Measurements from ENCODE around the gene MPLKIP. TPM values are rescaled to one million over a fixed set of nuclear protein-coding genes. Genes with fewer than 3 reads are reported as not detected.
"Not testable (repeated sequence)": the region's sequence is repeated elsewhere in the genome, so short reads cannot be mapped to it uniquely, and the experiment has no call there.

The MPLKIP gene
- total RNA-seq, 1 experiment from 2014 or later: 43.8 TPM

GRCh38 chr7:40175725-40176510 is 41.5 kb upstream of the MPLKIP start:
- H3K9me3 ChIP-seq (ENCODE audit: low read depth, low read length, poor library complexity, severe bottlenecking): no peaks in the 10 kb centered on the region
- no peaks in the 10 kb centered on the region for H3K4me1 ChIP-seq (ENCODE audit: insufficient read depth, low read length, poor library complexity, severe bottlenecking)
- POLR2A ChIA-PET (ENCODE audit: low non-redundant PET): no interaction called here
- no peak for TF ChIP-seq EZH2 (IDR thresholded peaks at IDR 0.05; ENCODE audit: borderline replicate concordance, low read depth, low read length, poor library complexity, severe bottlenecking)
- TF ChIP-seq, protein P1, sequence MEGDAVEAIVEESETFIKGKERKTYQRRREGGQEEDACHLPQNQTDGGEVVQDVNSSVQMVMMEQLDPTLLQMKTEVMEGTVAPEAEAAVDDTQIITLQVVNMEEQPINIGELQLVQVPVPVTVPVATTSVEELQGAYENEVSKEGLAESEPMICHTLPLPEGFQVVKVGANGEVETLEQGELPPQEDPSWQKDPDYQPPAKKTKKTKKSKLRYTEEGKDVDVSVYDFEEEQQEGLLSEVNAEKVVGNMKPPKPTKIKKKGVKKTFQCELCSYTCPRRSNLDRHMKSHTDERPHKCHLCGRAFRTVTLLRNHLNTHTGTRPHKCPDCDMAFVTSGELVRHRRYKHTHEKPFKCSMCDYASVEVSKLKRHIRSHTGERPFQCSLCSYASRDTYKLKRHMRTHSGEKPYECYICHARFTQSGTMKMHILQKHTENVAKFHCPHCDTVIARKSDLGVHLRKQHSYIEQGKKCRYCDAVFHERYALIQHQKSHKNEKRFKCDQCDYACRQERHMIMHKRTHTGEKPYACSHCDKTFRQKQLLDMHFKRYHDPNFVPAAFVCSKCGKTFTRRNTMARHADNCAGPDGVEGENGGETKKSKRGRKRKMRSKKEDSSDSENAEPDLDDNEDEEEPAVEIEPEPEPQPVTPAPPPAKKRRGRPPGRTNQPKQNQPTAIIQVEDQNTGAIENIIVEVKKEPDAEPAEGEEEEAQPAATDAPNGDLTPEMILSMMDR (conservative IDR thresholded peaks at IDR 0.05; ENCODE audit: low read depth, low read length): no peak
- CTCF ChIA-PET: no interaction called here
- H3K27ac ChIP-seq (ENCODE audit: low read depth, low read length, poor library complexity, severe bottlenecking): no peak overlapping the region
- intact Hi-C loops (cut with micrococcal nuclease; ENCODE audit: unreplicated experiment): no loop called here
- H3K4me3 ChIP-seq (ENCODE audit: low read depth, low read length, poor library complexity, severe bottlenecking): no peak overlapping the region
- no TSS peak for BruUV-seq (replicated peaks)
- no peaks in the 10 kb centered on the region for H3K36me3 ChIP-seq (ENCODE audit: insufficient read depth, low read length, poor library complexity, severe bottlenecking)
- DNase-seq (ENCODE audit: low spot score): no peak
- no peaks in the 10 kb centered on the region for H3K27me3 ChIP-seq (replicated peaks; ENCODE audit: insufficient read depth, low read depth, low read length, poor library complexity)

DNA sequence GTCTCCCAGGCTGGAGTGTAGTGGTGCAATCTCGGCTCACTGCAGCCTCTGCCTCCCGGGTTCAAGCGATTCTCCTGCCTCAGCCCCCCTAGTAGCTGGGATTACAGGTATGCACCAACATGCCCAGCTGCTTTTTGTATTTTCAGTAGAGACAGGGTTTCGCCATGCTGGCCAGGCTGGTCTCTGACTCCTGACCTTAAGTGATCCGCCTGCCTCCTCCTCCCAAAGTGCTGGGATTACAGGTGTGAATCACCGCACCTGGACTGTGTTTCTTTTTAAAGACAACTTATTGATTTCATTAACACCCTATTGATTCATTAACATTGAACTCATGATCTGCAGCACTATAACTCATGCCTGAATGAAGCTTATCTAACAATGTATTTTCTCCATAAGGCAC is 40.8 kb upstream of the MPLKIP start:
- H3K9me3 ChIP-seq (ENCODE audit: low read depth, low read length, poor library complexity, severe bottlenecking); intact Hi-C loops (cut with micrococcal nuclease; ENCODE audit: unreplicated experiment); H3K27me3 ChIP-seq (replicated peaks; ENCODE audit: insufficient read depth, low read depth, low read length, poor library complexity); BruUV-seq (replicated peaks); H3K4me1 ChIP-seq (ENCODE audit: insufficient read depth, low read length, poor library complexity, severe bottlenecking); H3K36me3 ChIP-seq (ENCODE audit: insufficient read depth, low read length, poor library complexity, severe bottlenecking); DNase-seq (ENCODE audit: low spot score); CTCF ChIA-PET; H3K27ac ChIP-seq (ENCODE audit: low read depth, low read length, poor library complexity, severe bottlenecking); POLR2A ChIA-PET (ENCODE audit: low non-redundant PET); H3K4me3 ChIP-seq (ENCODE audit: low read depth, low read length, poor library complexity, severe bottlenecking): not testable (repeated sequence)

DNA sequence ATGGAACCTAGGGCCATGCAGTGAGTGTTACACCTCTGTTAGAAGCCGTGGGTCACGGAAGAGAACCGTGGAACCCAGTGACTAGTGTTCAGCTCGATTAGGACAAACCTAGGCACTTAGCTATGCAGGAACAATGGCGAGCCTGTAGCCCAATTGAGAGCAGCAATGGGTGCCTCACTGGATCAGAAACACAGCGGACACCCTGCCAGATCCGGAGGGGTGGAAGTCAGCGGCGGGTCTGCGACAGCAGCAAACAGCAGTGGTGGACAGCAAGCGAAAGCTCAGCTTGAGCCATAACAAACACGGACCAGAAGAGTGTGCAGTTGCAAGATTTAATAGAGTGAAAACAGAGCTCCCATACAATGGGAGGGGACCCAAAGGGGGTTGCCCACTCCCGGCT is 38.7 kb upstream of the MPLKIP start:
- POLR2A ChIA-PET (ENCODE audit: low non-redundant PET); DNase-seq (ENCODE audit: low spot score); CTCF ChIA-PET; H3K4me1 ChIP-seq (ENCODE audit: insufficient read depth, low read length, poor library complexity, severe bottlenecking); H3K36me3 ChIP-seq (ENCODE audit: insufficient read depth, low read length, poor library complexity, severe bottlenecking); H3K27me3 ChIP-seq (replicated peaks; ENCODE audit: insufficient read depth, low read depth, low read length, poor library complexity); intact Hi-C loops (cut with micrococcal nuclease; ENCODE audit: unreplicated experiment); H3K4me3 ChIP-seq (ENCODE audit: low read depth, low read length, poor library complexity, severe bottlenecking); BruUV-seq (replicated peaks); H3K9me3 ChIP-seq (ENCODE audit: low read depth, low read length, poor library complexity, severe bottlenecking); H3K27ac ChIP-seq (ENCODE audit: low read depth, low read length, poor library complexity, severe bottlenecking): not testable (repeated sequence)

GRCh38 chr7:40168266-40168665 is 33.8 kb upstream of the MPLKIP start:
- H3K9me3 ChIP-seq (ENCODE audit: low read depth, low read length, poor library complexity, severe bottlenecking); DNase-seq (ENCODE audit: low spot score); intact Hi-C loops (cut with micrococcal nuclease; ENCODE audit: unreplicated experiment); POLR2A ChIA-PET (ENCODE audit: low non-redundant PET); BruUV-seq (replicated peaks); H3K36me3 ChIP-seq (ENCODE audit: insufficient read depth, low read length, poor library complexity, severe bottlenecking); H3K4me1 ChIP-seq (ENCODE audit: insufficient read depth, low read length, poor library complexity, severe bottlenecking); CTCF ChIA-PET; H3K27me3 ChIP-seq (replicated peaks; ENCODE audit: insufficient read depth, low read depth, low read length, poor library complexity); H3K4me3 ChIP-seq (ENCODE audit: low read depth, low read length, poor library complexity, severe bottlenecking); H3K27ac ChIP-seq (ENCODE audit: low read depth, low read length, poor library complexity, severe bottlenecking): not testable (repeated sequence)

Measured in A673 (cell line).